Measurements from ENCODE around the gene SERPINE3. TPM values are rescaled to one million over a fixed set of nuclear protein-coding genes. Genes with fewer than 3 reads are reported as not detected.

The SERPINE3 gene
- total RNA-seq, result not detected
- long read RNA-seq, partial matches to known transcripts, result 0 of 1 reads
- long read RNA-seq, other reads (novel, unspliced or antisense), result 1 of 1 reads

DNA sequence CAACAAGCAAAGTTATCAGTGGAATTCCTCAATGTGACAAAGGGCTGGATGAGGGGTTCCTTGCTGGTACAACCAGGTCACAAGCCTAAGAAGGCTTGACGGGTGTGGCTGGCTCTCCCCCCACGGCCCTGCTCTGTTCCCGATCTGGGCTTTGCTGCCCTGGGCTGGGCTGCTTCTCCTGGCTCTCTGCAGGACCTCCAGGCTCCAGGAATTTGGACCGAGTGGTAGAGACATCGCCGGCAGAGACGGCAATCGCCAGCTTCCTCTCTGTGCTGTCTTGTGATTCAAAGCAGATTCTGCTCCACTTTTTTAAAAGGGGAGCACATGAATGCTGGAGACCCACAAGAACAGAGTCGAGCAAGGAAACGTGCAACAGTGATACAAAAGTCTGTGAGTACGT is at the start of gene SERPINE3:
Gene SERPINE3 (plus strand): TSS at position 338 of the 400 bp plus-strand sequence. CDS start 1,401 bp downstream, outside the sequence.
- DNase-seq, result no peak
- intact Hi-C loops (cut with DNase I, micrococcal nuclease), result no loop called here
- no peak for ATAC-seq

DNA sequence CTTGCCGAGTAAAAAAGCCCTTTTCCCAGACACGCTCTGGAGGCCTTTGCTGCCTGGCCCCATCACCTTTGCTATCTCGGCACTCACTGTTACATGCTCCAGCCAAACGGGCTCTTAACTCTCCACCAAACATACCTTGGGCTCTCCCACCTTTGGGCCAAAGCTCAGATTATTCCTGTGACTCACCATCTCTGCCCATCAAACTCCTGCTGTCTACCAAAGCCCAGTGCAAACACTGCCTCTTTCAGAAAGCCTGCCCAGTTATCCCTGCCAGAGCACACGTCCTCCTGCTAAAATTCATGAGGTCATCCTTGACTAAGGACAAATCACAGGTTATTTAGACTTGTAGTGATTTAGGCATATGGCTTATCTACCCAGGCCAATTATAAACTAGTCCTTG is 48.1 kb upstream of the SERPINE3 start:
- ATAC-seq (no peak), DNase-seq (no peak)
- intact Hi-C loops (cut with DNase I, micrococcal nuclease), result no loop called here

DNA sequence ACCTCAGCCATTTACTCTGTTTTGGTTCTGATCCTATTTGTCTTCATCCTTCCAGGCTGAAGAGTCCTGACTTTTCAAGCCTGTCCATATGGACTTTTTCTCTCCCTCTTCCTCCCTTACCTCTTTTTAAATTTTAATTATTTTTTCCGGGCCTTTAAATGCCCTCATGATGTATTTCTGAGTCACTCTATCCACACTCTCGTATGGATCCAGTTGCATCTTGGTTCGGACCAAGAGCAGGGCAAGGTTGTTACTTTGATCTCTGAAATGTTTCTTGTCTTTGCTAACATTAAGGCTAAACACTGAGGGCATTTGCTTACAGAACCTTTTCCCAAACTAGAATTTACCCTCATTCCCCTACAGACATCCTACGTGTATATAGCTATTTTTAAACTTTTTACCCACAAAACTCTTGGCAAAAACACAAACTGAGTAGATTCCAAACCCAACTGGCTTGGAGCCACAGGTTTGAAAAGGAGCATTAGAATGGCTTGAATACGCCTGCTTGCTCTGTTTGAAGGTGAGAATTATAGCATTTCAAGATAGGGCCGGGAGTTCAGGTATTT is 47.4 kb upstream of the SERPINE3 start:
- no peak for DNase-seq
- intact Hi-C loops (cut with DNase I, micrococcal nuclease), result no loop called here
- ATAC-seq, result no peak

DNA sequence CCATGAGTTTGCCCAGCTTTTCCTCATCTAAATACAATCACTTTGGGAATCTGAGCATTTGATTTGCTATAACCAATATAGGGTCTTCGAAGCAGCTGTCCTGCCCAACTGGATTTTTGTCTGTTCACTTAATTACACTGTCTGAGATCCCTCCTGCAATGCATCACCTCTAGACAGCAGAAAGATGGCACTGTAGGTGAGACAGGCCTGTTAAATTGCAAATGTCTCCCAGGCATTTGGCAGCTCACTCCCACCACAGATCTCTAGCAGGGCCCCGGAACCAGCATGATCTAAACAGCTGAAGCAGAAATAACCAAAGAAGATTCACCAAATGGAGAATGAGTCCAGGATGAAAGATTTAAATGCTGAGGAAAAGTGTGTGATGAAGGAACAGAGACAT is 41.9 kb upstream of the SERPINE3 start:
- intact Hi-C loops (cut with DNase I, micrococcal nuclease), result no loop called here
- DNase-seq (no peak), ATAC-seq (no peak)

DNA sequence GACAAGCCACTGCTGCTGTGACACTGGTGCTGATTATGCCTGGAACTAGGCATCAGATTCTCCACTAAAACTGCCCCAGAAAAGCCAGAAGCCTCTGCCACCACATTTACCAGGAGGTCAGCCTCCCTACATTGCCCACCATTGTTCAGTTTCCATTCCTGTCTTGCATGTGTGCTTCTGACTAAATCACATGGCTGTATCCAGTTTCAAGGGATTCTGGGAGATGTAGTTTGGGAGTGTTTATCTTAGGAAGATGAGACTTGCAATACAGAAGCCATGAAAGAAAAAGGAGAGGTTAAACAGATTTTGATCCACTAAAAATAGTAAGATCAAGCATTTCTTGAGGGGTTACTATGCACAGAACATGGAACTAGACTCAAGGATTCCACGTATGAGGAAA is 40.7 kb upstream of the SERPINE3 start:
- ATAC-seq (no peak), DNase-seq (no peak)
- intact Hi-C loops (cut with DNase I, micrococcal nuclease), result no loop called here

DNA sequence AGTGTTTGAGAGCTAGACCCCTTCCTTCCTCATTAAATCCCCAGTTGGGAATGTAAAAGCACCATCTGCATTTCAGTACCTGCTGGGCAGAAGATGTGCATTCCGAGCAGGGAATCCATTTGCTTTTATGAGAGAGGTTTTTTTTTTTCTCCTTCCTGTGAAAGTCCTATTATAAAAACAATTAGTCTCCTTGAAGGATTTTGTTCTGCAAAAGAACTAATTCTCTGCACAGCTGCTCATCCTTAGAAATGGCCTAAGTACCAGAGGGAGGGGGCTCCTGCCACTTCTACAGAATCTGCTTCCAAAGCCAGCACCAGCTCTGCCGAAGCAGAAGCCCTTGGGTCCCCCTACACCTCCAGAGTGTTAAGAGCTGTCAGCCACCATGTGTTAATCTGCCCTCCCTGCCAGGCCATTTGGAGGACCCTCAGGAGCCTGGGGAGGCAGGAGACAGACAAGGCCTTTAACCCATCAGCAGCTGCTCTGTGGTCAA is 36.4 kb upstream of the SERPINE3 start:
- intact Hi-C loops (cut with DNase I, micrococcal nuclease), result no loop called here
- DNase-seq, result no peak

DNA sequence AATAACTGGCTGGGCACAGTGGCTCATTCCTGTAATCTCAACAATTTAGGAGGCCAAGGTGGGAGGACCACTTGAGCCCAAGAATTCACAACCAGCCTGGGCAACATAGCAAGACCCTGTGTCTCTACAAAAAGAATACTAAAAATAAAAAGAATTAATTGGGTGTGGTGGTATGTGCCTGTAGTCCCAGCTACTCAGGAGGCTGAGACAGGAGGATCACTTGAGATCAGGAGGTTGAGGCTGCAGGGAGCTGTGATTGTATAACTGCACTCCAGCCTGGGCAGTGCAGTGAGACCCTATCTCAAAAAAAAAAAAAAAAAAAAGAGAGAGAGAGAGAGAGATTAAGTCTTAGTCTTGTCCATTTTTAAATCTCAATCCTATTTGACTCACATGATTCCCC is 35.6 kb upstream of the SERPINE3 start:
- ATAC-seq (no peak), DNase-seq (no peak)
- intact Hi-C loops (cut with DNase I, micrococcal nuclease), result no loop called here

More for the DNA sequence above, 36.4 kb upstream of the SERPINE3 start:
- ATAC-seq, result no peak

DNA sequence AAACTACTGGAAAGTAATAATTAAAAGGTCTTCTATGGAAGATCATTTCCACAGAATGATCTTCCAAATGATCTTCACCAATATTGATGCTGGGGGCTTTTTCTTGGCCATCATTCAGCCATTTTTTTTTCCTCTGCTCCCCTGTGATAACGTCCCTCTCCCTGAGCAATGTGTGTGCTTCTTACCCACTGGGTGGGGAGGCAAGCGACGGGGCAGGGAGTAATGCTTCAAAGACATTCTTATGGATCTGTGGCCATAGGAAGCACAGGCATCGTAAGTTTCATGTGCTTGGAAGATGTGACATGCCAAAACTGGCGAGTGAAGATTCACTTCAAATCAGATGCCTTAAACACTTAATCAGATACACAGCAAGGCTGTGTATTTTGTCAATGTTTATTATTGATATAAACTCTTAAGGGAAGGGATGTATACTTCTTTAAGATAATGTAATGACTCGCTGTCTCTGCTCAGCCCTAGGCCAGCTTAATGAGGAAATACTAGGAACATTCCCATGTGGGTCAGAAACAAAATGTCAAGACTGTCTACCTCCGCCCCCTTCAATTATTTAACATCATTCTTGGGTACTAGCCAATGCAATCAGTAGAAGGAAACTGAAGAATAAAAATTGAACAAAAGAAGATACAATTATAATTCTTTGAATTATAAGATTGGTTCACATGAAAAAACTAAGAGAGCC is 34.1 kb upstream of the SERPINE3 start:
- intact Hi-C loops (cut with DNase I, micrococcal nuclease), result no loop called here
- DNase-seq, result no peak
- ATAC-seq, result no peak

DNA sequence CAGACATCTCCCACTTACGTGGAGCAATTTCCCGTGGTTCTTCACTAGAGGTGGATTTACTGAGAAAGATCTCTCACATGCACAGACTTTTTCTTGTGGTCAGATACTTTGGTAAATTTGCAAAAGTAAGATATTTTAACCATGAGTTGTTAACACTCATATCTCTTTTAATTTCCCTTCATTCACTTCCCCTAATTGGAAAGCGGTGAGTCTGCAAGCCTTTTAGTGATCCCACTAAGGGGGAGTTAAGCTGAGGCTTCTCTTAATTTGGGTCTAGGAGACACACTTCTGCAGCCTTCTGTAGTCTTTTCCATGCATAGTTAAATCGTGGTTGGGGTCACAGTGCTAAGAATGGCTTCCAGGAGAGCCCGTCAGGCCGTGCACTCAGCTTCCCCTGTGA is 30.7 kb upstream of the SERPINE3 start:
- DNase-seq (no peak), ATAC-seq (no peak)
- intact Hi-C loops (cut with DNase I, micrococcal nuclease), result no loop called here

DNA sequence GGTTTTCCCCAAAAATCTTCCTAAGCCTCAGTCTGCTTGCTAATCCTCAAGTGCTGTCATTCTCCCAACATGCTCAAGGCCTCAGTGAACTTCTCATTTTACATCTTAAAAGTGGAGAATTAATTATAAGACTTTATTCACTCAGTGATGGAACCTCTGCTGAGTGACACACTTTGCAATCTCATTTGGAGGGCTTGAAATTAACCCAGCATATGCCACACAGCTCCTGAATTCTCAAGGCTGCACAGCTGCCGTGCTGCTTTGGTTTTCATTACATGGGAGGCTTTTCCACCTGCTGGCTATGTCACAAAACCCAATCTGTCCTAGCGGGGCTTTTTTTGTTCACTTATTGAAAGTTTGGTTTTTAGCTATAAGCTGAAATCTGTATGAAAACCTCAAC is 28.3 kb upstream of the SERPINE3 start:
- DNase-seq, result no peak
- intact Hi-C loops (cut with DNase I, micrococcal nuclease), result no loop called here
- ATAC-seq, result no peak

DNA sequence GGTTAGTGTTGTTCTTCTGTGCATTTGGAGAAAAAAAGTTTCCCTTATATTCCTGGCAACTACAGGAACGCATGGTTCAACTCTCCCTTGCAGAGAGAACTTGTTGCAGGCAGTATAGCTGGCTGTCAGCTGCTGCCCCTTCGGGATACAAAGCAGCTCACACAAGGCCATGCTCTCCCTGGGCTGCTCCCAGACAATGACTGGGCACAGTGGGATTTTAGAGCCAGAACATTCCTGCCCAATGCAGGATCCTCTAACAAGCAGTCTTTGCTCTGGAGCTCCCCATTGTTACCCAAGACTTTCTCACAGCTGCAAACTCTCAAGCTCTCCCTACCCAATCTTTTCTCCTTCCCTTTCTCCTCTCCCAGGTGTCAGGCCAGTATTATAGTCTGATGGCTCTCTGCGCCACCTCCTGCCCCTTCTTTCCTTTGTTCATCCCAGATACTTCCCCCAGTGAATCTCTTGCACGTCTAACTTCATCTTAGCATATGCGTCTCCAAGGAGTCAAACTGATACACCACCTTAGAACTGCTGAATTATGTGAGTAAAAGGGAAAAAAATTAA is 27.5 kb upstream of the SERPINE3 start:
- DNase-seq (no peak), ATAC-seq (no peak)
- intact Hi-C loops (cut with DNase I, micrococcal nuclease), result no loop called here

DNA sequence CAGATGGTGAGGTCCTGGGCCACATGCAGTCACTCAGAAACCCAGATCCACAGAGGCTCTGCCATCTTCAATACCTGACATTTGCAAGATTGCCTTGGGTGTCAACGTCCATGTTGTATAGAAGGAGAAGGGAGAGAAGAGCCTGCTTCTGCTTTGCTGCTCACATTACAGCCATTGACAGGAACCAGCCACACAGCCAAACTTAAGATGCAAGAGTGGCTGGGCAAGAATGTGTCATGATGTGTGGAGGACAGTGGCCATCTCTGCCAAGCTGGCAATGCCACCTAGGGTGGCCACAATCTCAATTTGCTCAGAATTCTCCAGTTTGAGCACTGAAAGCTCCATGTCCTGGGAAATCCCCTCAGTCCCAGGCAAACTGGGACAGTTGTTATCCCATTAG is 25.9 kb upstream of the SERPINE3 start:
- intact Hi-C loops (cut with DNase I, micrococcal nuclease), result no loop called here
- no peak for DNase-seq

DNA sequence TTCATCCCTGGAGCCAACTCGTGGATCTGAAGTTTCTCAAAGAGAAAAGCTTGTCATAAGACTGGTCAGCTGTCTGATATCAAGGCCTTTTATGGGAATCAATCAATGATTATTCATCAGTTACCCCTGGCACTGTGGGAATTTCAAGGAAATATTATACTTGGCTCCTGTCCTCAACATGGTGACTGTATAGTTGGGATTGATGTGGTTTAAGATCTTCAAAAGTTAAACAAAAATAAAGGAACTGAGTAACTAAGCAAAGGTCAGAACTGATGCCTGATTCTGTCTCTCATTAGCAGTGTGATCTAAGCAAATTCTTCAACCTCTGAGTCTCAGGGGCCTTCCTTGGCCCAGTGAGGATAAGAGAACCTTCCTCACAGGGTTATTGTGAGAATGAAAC is 22.2 kb upstream of the SERPINE3 start:
- DNase-seq (no peak), ATAC-seq (no peak)
- intact Hi-C loops (cut with DNase I, micrococcal nuclease), result no loop called here

More for the DNA sequence above, 25.9 kb upstream of the SERPINE3 start:
- ATAC-seq, result no peak

DNA sequence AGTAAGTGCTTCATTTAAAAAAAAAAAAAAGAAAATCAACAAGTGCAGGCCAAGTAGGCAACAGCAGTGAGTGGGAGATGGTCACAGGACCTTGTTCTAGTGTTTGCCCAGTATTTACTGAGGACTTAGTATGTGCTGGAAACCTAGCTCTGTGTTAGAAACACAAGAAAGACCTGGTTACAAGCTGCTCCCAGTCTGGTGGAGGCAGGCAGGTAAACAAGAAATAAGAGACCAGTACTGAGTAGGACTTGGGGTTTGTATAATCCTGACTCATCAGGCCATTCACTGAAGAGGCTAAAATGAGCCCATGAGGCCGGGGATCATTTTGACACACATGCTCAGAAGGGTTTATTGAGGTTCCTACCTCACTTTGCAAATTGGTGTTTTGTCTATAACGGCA is 21.5 kb upstream of the SERPINE3 start:
- intact Hi-C loops (cut with DNase I, micrococcal nuclease), result no loop called here
- DNase-seq, result no peak
- ATAC-seq, result no peak

DNA sequence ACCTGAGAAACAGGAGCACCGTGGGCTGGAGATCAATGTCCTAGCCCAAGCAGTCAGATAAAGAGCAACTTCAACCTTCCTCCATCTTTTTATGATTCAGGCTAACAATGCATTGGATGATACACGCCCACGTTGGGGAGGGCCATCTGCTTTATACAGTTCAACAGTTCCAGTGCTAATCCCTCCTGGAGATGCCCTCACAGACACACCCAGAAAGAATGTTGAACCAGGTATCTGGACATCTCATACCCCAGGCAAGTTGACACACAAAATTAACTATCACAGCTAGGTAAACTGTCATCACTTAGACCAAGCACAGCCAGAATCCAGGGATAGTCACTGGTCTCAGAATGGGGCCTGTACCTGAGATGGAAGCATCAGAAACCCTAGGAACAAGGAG is 20.6 kb upstream of the SERPINE3 start:
- intact Hi-C loops (cut with DNase I, micrococcal nuclease), result no loop called here
- DNase-seq, result no peak
- no peak for ATAC-seq

DNA sequence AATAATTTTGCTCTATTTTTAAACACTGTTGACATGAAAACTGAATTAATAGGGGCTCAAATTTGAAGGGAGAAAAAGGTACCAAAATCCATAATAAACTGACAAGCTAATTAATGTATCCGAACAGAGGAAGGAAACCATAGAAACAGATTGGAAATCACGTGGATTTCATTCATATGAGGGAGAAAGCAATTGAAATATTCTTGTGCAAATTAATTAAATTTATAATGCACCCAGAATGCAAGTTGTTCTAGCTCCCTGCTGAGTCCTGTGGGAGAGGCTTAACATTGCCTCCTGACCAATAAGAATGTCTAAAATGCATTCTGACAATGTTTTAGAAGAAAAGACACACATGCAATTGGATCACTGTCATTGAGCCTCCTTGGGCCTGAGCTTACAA is 17.7 kb upstream of the SERPINE3 start:
- ATAC-seq, result no peak
- intact Hi-C loops (cut with DNase I, micrococcal nuclease), result no loop called here
- DNase-seq, result no peak

DNA sequence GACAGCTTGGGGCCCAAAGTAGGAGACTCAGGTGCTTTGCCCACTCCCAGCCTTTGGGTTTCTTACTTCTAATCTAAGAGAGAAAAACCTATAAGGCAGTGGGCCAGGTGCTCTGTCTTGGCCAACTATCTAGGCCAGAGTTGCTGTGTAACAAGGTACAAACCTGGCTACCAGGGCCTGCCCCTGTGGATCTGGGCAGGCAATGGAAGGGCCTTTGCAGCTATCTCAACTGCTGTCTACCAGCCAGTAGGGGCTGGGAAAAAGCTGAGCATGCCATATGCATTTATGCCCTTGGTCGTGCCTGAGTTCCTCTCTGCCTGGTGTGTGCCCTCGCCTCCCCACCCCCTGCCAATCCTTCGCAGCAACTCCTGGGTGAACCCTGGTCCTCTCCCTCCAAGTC is 16.7 kb upstream of the SERPINE3 start:
- DNase-seq (no peak), ATAC-seq (no peak)
- intact Hi-C loops (cut with DNase I, micrococcal nuclease), result no loop called here

DNA sequence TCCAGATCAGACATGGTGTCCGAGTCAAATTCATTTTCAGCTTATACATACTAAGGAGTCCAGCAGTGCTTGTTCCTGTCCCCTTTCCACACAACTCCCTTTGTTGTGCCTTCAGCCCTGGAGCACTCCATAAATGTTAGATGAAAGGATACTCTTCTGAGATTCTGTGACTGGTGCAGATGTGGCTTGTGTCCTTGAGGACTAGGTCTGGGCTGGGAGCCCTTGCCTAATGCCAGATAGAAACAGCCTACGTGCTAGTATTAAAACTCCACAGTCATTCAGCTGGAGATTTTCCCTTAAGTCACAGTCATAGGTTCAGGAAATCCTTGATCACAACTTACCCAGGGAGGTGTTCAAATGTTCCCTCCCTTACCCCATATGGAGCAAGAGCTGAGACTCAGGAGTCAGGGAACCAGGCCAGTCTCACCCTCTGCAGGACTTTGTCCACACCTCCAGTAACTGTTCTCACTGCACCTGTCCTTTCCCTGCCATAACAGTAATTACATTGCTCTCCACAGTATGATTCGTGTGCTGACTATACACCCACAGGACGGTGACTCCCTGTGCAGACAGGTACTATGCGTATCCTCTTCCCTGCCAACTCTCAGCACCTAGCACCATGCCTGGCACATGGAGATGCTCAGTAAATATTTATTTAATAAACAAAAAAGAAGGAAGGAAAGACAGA is 15.5 kb upstream of the SERPINE3 start:
- intact Hi-C loops (cut with DNase I, micrococcal nuclease), result no loop called here
- no peak for DNase-seq
- peak; percentile 54 for ATAC-seq

DNA sequence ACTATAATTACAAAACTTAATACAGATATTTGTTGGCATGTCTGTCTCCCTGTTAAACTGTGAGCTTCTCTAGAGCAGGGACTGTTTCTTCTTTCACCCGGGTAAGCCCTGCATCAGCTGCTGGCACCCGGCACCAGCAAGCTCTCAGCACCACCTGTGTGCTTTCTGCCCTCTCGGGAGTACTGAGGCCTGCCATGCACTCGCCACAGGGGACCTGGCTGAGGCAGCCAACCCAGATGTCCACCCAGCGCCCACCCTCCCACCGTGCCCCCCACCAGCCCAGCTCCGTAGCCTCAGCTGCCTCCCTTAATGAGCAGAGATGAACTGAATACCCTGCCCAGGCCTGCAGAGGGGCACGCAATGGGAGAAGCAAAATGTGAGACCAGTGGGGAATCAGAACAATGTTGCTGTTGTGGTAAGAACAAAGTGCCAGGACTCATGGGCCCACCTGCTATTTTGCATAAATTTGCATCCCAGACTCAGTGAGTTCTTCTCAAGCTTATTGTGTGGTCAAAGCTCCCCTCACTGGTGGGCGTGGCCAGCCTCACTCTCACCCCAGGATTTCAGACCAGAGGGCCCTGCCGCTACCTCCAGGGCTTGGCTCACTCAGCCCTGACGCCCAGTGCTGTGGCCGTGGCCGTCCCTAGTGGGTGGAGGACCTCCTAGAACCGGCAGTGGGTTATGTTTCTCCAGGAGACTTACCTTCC is 14.6 kb upstream of the SERPINE3 start:
- intact Hi-C loops (cut with DNase I, micrococcal nuclease), result no loop called here
- ATAC-seq (no peak), DNase-seq (no peak)

Measured in left colon (tissue), 2 donors.